ENCODE results near the gene ZBTB20. TPM values are rescaled to one million over a fixed set of nuclear protein-coding genes. Genes with fewer than 3 reads are reported as not detected.

ZBTB20 gene
- total and polyA plus RNA-seq, 10 of the 15 experiments (the other 5 are each of a cell fraction or from before 2014, with no cell fraction given), result 0.20 to 5.5 (median 2.2) TPM

- Histone ChIP-seq H3K4me1 (ENCODE audit: control insufficient read depth, insufficient read depth, low read length) (no peaks in the 10 kb centered on the region), H3K9ac (ENCODE audit: control insufficient read depth, insufficient read depth, low read length) (no peak overlapping the region), H4K20me1 (ENCODE audit: control insufficient read depth, insufficient read depth) (no peaks in the 10 kb centered on the region), H3K27me3 (replicated peaks in 1 of 2; ENCODE audit: control insufficient read depth in 2 of 2, insufficient read depth in 2 of 2, low read length in 1 of 2) (no peaks in the 10 kb centered on the region), H3K27ac (ENCODE audit: control insufficient read depth, insufficient read depth) (no peak overlapping the region), H3K4me2 (ENCODE audit: control insufficient read depth, insufficient read depth) (no peak overlapping the region), H3K79me2 (ENCODE audit: control insufficient read depth, insufficient read depth, low read length) (no peaks in the 10 kb centered on the region), H3K9me3 (replicated peaks; ENCODE audit: control insufficient read depth, insufficient read depth, low read length) (no peaks in the 10 kb centered on the region), H2AFZ (ENCODE audit: control insufficient read depth, low read depth, low read length) (no peak overlapping the region), H3K36me3 (ENCODE audit: control insufficient read depth in 2 of 2, insufficient read depth in 2 of 2, low read length in 1 of 2) (no peaks in the 10 kb centered on the region), H3K4me3 (no peak overlapping the region)
- no TSS peak for BruUV-seq (replicated peaks)
- SMC1A ChIA-PET (ENCODE audit: uncharacterized antibody, unreplicated experiment), result no interaction called here
- POLR2A ChIA-PET, result no interaction called here
- RAD21 ChIA-PET (ENCODE audit: unreplicated experiment), result no interaction called here
- CTCF ChIA-PET, result no interaction called here
- no peak for TF ChIP-seq NBN (IDR thresholded peaks at IDR 0.05)
- no peak for TF ChIP-seq RCOR1 (conservative IDR thresholded peaks at IDR 0.05; ENCODE audit: low read depth, low read length)
- no peak for TF ChIP-seq CTCF (IDR thresholded peaks at IDR 0.05 in 2 of 3, conservative IDR thresholded peaks at IDR 0.05 in 1 of 3; ENCODE audit: control insufficient read depth in 2 of 3, extremely low read depth in 1 of 3, insufficient read depth in 1 of 3, low read depth in 3 of 3, low read length in 3 of 3)
- no peak for TF ChIP-seq HDAC6 (IDR thresholded peaks at IDR 0.05; ENCODE audit: unreplicated experiment)
- TF ChIP-seq GATAD2B (conservative IDR thresholded peaks at IDR 0.05; ENCODE audit: low read depth), result no peak
- TF ChIP-seq MAX (IDR thresholded peaks at IDR 0.05; ENCODE audit: low read depth, low read length), result no peak
- TF ChIP-seq WRNIP1 (IDR thresholded peaks at IDR 0.05; ENCODE audit: borderline replicate concordance, low read depth, low read length), result no peak
- TF ChIP-seq IRF3 (IDR thresholded peaks at IDR 0.05), result no peak
- intact Hi-C loops (cut with micrococcal nuclease; ENCODE audit: unreplicated experiment) (no loop called here), in situ Hi-C loops (cut with MboI) (no loop called here)
- FAIRE-seq (no peak), DNase-seq (ENCODE audit: low read depth, low spot score) (no peak), ATAC-seq (no peak)
Observed at GRCh38 chr3:114902691-114903101, 244.4 kb downstream of the ZBTB20 start.
